GM12878 (cell line): ENCODE results near the gene MTHFR. TPM values are rescaled to one million over a fixed set of nuclear protein-coding genes. Genes with fewer than 3 reads are reported as not detected.

Experiments
- ATAC-seq: fragments of 200-7000 bp; cut with Tn5 transposase; 3 replicates; pipeline ENCODE4 v1.9.1; 2020; ENCODE audit warnings: mild to moderate bottlenecking, moderate library complexity
- BruUV-seq: library from RNA; stranded (reverse); fragments of 400-500 nt; replicated peaks from 2 replicates; lab custom pipeline; 2021; lab: Mats Ljungman, UMichigan
- CTCF ChIA-PET: fragments of 300-600 bp; sonication (Branson Sonifier 250); formaldehyde crosslinking; extraction: SDS; loops from one replicate; lab custom pipeline; 2021; ENCODE audit warnings: inconsistent platforms; lab: Yijun Ruan, JAX
- POLR2A ChIA-PET: fragments of 350-600 bp; formaldehyde crosslinking; extraction: SDS; loops from one replicate; lab custom pipeline; 2021; ENCODE audit warnings: inconsistent platforms; lab: Charles Lee
- RAD21 ChIA-PET: fragments of 300-600 bp; sonication (Branson Sonifier 250); formaldehyde crosslinking; loops from one replicate; lab custom pipeline; 2023; ENCODE audit warnings: antibody characterized with exemption; ENCODE audit not compliant: unreplicated experiment; lab: Charles Lee
- SMC1A ChIA-PET: fragments of 300-600 bp; sonication (Branson Sonifier 250); formaldehyde crosslinking; loops from one replicate; lab custom pipeline; 2023; ENCODE audit not compliant: unreplicated experiment, uncharacterized antibody; lab: Charles Lee
- DNase-seq: peaks from one replicate; pipeline ENCODE4 v3.0.0-alpha.2; 2011; ENCODE audit warnings: low read depth, low spot score
- FAIRE-seq: peaks from 3 replicates; lab custom pipeline; 2011; peaks lifted over from hg19 to GRCh38; lab: Jason Lieb, UNC
- H2AFZ ChIP-seq: 2 replicates; pipeline ENCODE4 v1.6.0; 2011; ENCODE audit warnings: low read depth, low read length, control low read depth; ENCODE audit not compliant: control insufficient read depth
- H3K27ac ChIP-seq: 2 replicates; pipeline ENCODE4 v1.5.1; 2011; ENCODE audit warnings: control low read depth; ENCODE audit not compliant: control insufficient read depth, insufficient read depth
- H3K27me3 ChIP-seq, 2 experiments: replicated peaks in 1 of 2; 2 replicates each; pipeline versions ENCODE4 v1.6.0 to v1.6.1; 2011; ENCODE audit warnings: low read length in 1 of 2; ENCODE audit not compliant: control insufficient read depth in 2 of 2, insufficient read depth in 2 of 2
- H3K36me3 ChIP-seq, 2 experiments: 2 replicates each; pipeline ENCODE4 v1.5.1; 2011; ENCODE audit warnings: low read length in 1 of 2; ENCODE audit not compliant: control insufficient read depth in 2 of 2, insufficient read depth in 2 of 2
- H3K4me1 ChIP-seq: 2 replicates; pipeline ENCODE4 v1.6.1; 2011; ENCODE audit warnings: mild to moderate bottlenecking, low read length, moderate library complexity, mixed read lengths; ENCODE audit not compliant: control insufficient read depth, insufficient read depth
- H3K4me2 ChIP-seq: 2 replicates; pipeline ENCODE4 v1.6.0; 2011; ENCODE audit warnings: control low read depth; ENCODE audit not compliant: control insufficient read depth, insufficient read depth
- H3K4me3 ChIP-seq: fragments of 200-600 bp; sonication (generic); 2 replicates; pipeline ENCODE4 v1.5.1; 2016
- H3K79me2 ChIP-seq: 2 replicates; pipeline ENCODE4 v1.6.0; 2011; ENCODE audit warnings: low read length; ENCODE audit not compliant: control insufficient read depth, insufficient read depth
- H3K9ac ChIP-seq: 2 replicates; pipeline ENCODE4 v1.8.0; 2011; ENCODE audit warnings: low read length, control low read depth, mixed read lengths; ENCODE audit not compliant: control insufficient read depth, insufficient read depth
- H3K9me3 ChIP-seq: replicated peaks from 3 replicates; pipeline ENCODE4 v1.5.1; 2011; ENCODE audit warnings: mild to moderate bottlenecking, low read length; ENCODE audit not compliant: control insufficient read depth, insufficient read depth
- H4K20me1 ChIP-seq: 2 replicates; pipeline ENCODE4 v1.6.0; 2011; ENCODE audit not compliant: control insufficient read depth, insufficient read depth
- CHD2 ChIP-seq: IDR thresholded peaks from 2 replicates; pipeline ENCODE4 v1.6.1; 2011; ENCODE audit warnings: low read depth, low read length, improper control_type of control experiment, borderline replicate concordance
- DPF2 ChIP-seq: fragments of 450-650 bp; IDR thresholded peaks from 2 replicates; pipeline ENCODE4 v1.6.1; 2017; ENCODE audit warnings: mild to moderate bottlenecking
- E2F4 ChIP-seq: IDR thresholded peaks from 2 replicates; pipeline ENCODE4 v1.6.1; 2012; ENCODE audit warnings: low read depth, low read length, improper control_type of control experiment
- EGR1 ChIP-seq, 2 experiments: IDR thresholded peaks; 1 replicate in 1 of 2; 2 replicates in 1 of 2; pipeline ENCODE4 v1.6.1; 2011 to 2012; ENCODE audit warnings: low read depth in 2 of 2, low read length in 2 of 2, borderline replicate concordance in 1 of 2, mild to moderate bottlenecking in 1 of 2, moderate library complexity in 1 of 2
- GABPA ChIP-seq: IDR thresholded peaks from 2 replicates; pipeline ENCODE4 v1.6.1; 2014; ENCODE audit warnings: antibody characterized with exemption, low read depth, mild to moderate bottlenecking, inconsistent platforms
- HDAC2 ChIP-seq: fragments of 200-600 bp; sonication (generic); IDR thresholded peaks from 2 replicates; pipeline ENCODE4 v1.6.1; 2017
- IRF4 ChIP-seq: IDR thresholded peaks from 2 replicates; pipeline ENCODE4 v1.6.1; 2011; ENCODE audit warnings: low read depth, low read length
- MAX ChIP-seq: IDR thresholded peaks from 2 replicates; pipeline ENCODE4 v1.6.1; 2012; ENCODE audit warnings: low read depth, low read length, improper control_type of control experiment
- MEF2B ChIP-seq: fragments of 450-650 bp; IDR thresholded peaks from 2 replicates; pipeline ENCODE4 v1.6.1; 2018; ENCODE audit warnings: mild to moderate bottlenecking, moderate library complexity; ENCODE audit not compliant: partially characterized antibody, poor library complexity, severe bottlenecking
- NFYB ChIP-seq: IDR thresholded peaks from 2 replicates; pipeline ENCODE4 v1.6.1; 2011; ENCODE audit warnings: low read depth, mild to moderate bottlenecking, low read length, improper control_type of control experiment, moderate library complexity; ENCODE audit not compliant: insufficient read depth
- RAD51 ChIP-seq: fragments of 450-650 bp; IDR thresholded peaks from 2 replicates; pipeline ENCODE4 v1.6.1; 2016; ENCODE audit warnings: moderate library complexity, mild to moderate bottlenecking, inconsistent platforms
- SMAD5 ChIP-seq: IDR thresholded peaks from 2 replicates; pipeline ENCODE4 v1.6.1; 2016; ENCODE audit warnings: antibody characterized with exemption, low read depth
- SMARCA5 ChIP-seq: fragments of 450-650 bp; IDR thresholded peaks from 2 replicates; pipeline ENCODE4 v1.6.1; 2017; ENCODE audit warnings: mild to moderate bottlenecking
- STAT1 ChIP-seq: fragments of 450-650 bp; conservative IDR thresholded peaks from 2 replicates; pipeline ENCODE4 v1.6.1; 2014; ENCODE audit warnings: antibody characterized with exemption, mild to moderate bottlenecking
- WRNIP1 ChIP-seq: IDR thresholded peaks from 2 replicates; pipeline ENCODE4 v1.6.1; 2011; ENCODE audit warnings: low read depth, low read length, improper control_type of control experiment, borderline replicate concordance
- WGBS: methylation state at CpG from one replicate; pipeline ENCODE4 v1.1.6; 2016; ENCODE audit warnings: low lambda C conversion rate; ENCODE audit not compliant: insufficient replicate concordance, insufficient coverage; ENCODE audit errors: missing lambda C conversion rate; 5-methylcytosine and 5-hydroxymethylcytosine counted together
- in situ Hi-C: fragments of 300-500 bp; cut with MboI; formaldehyde crosslinking; loops from 9 replicates; pipeline ENCODE4 v1.14.3; 2018; ENCODE audit warnings: mixed read lengths
- intact Hi-C: fragments of 100-400 bp; cut with micrococcal nuclease; formaldehyde crosslinking; loops from one replicate; pipeline ENCODE4 v1.14.2; 2022; ENCODE audit not compliant: unreplicated experiment
- polyA plus RNA-seq, 11 experiments: library from polyadenylated mRNA; depleted of rRNA in 4 of 11; unstranded in 6 of 11; stranded (reverse) in 5 of 11; fragments of >200 nt; fragmentation: Nextera tagmentation in 4 of 11; fragmentation: Illumina TruSeq in 1 of 11; extraction: Ambion mirVana in 4 of 11; extraction: Trizol in 1 of 11; gene quantifications; 1 replicate in 1 of 11; 2 replicates in 10 of 11; pipeline versions ENCODE4 v1.2.1 to v1.2.3, GENCODE V29; 2011 to 2016; ENCODE audit warnings: inconsistent platforms in 2 of 11, missing spikeins in 2 of 11, low read depth in 1 of 11
- total RNA-seq, 4 experiments: library from RNA; depleted of rRNA in 3 of 4; stranded (reverse); fragments of >200 nt in 3 of 4; fragmentation: Illumina TruSeq in 1 of 4; extraction: Trizol in 1 of 4; gene quantifications; 2 replicates each; pipeline versions ENCODE4 v1.2.1 to v1.2.3, GENCODE V29; 2013 to 2021
- TF ChIP-seq, protein P1 (sequence below): fragments of 450-650 bp; IDR thresholded peaks from 2 replicates; pipeline ENCODE4 v1.6.1; 2017; ENCODE audit warnings: antibody characterized with exemption, mild to moderate bottlenecking, moderate library complexity

MTHFR gene
- total and polyA plus RNA-seq, 10 of the 15 experiments (the other 5 are each of a cell fraction or from before 2014, with no cell fraction given) = 1.0 to 16.8 (median 9.4) TPM

GRCh38 chr1:11799896-11800295 is 5.9 kb downstream of the MTHFR start:
- H3K36me3 ChIP-seq = peaks cover 0 to 5% of the 10 kb centered on the region in 2 experiments; a peak in 3 of 4 replicates
- TF ChIP-seq HDAC2 = no peak
- TF ChIP-seq, protein P1, sequence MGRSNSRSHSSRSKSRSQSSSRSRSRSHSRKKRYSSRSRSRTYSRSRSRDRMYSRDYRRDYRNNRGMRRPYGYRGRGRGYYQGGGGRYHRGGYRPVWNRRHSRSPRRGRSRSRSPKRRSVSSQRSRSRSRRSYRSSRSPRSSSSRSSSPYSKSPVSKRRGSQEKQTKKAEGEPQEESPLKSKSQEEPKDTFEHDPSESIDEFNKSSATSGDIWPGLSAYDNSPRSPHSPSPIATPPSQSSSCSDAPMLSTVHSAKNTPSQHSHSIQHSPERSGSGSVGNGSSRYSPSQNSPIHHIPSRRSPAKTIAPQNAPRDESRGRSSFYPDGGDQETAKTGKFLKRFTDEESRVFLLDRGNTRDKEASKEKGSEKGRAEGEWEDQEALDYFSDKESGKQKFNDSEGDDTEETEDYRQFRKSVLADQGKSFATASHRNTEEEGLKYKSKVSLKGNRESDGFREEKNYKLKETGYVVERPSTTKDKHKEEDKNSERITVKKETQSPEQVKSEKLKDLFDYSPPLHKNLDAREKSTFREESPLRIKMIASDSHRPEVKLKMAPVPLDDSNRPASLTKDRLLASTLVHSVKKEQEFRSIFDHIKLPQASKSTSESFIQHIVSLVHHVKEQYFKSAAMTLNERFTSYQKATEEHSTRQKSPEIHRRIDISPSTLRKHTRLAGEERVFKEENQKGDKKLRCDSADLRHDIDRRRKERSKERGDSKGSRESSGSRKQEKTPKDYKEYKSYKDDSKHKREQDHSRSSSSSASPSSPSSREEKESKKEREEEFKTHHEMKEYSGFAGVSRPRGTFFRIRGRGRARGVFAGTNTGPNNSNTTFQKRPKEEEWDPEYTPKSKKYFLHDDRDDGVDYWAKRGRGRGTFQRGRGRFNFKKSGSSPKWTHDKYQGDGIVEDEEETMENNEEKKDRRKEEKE = no peak
- H3K79me2 ChIP-seq = peaks cover 7% of the 10 kb centered on the region
- in situ Hi-C loops = no loop called here
- no peak overlapping the region for H2AFZ ChIP-seq
- FAIRE-seq (no peak), DNase-seq (no peak), ATAC-seq (no peak)
- H3K27me3 ChIP-seq = no peaks in the 10 kb centered on the region
- POLR2A ChIA-PET = no interaction called here
- no peak overlapping the region for H3K4me2 ChIP-seq
- no peak overlapping the region for H3K9ac ChIP-seq
- RAD21 ChIA-PET = no interaction called here
- intact Hi-C loops = no loop called here
- peaks cover 8% of the 10 kb centered on the region for H3K4me1 ChIP-seq
- H4K20me1 ChIP-seq = no peaks in the 10 kb centered on the region
- CTCF ChIA-PET = no interaction called here
- SMC1A ChIA-PET = no interaction called here
- H3K9me3 ChIP-seq = no peaks in the 10 kb centered on the region
- H3K4me3 ChIP-seq = no peak overlapping the region
- WGBS = 90% methylated on average over 9 of the region's 9 CpGs
- no peak overlapping the region for H3K27ac ChIP-seq
- no TSS peak for BruUV-seq

DNA sequence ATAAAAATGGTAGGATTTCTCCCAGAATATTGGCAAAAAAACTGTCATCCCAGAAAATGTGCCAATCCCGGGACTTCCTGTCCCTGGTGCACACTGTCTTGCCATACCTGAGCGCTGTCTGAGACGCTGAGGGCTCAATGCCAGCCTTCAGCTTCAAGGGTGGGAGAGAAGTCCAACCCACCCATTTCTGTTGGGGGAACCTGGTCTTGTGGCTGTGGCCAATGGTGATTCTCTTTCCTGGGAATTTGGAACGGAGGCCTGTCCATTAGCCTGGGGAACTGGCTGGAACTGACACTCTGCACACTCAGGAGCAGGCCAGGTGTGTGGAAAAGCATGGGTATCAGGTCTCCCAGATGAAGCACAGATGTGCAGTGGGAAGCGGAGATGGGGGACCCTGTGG is 6.7 kb downstream of the MTHFR start:
- H3K9me3 ChIP-seq = no peaks in the 10 kb centered on the region
- FAIRE-seq (no peak), ATAC-seq (no peak), DNase-seq (no peak)
- ChIA-PET POLR2A (no interaction called here), CTCF (interaction anchor here (3.5 kb wide), 1 partner anchor 12 kb away, joined by 24 read pairs; no protein-coding TSS in a partner anchor), SMC1A (no interaction called here), RAD21 (no interaction called here)
- 88% methylated on average over 5 of the region's 5 CpGs for WGBS
- H3K4me2 ChIP-seq = no peak overlapping the region
- no peaks in the 10 kb centered on the region for H3K27me3 ChIP-seq
- BruUV-seq = no TSS peak
- in situ Hi-C loops = no loop called here
- intact Hi-C loops = no loop called here
- peaks cover 8% of the 10 kb centered on the region for H3K4me1 ChIP-seq
- no peak overlapping the region for H3K9ac ChIP-seq
- peaks cover 0 to 5% of the 10 kb centered on the region in 2 experiments; a peak in 3 of 4 replicates for H3K36me3 ChIP-seq
- H4K20me1 ChIP-seq = no peaks in the 10 kb centered on the region
- no peak overlapping the region for H2AFZ ChIP-seq
- no peak overlapping the region for H3K27ac ChIP-seq
- no peak overlapping the region for H3K4me3 ChIP-seq
- peaks cover 2% of the 10 kb centered on the region for H3K79me2 ChIP-seq
- TF ChIP-seq IRF4 (no peak), E2F4 (no peak), DPF2 (no peak), SMARCA5 (no peak), EGR1 (IDR thresholded peaks at IDR 0.05; ENCODE audit: borderline replicate concordance in 1 of 2, low read depth in 2 of 2, low read length in 2 of 2) (no peak), GABPA (no peak), MEF2B (no peak), STAT1 (no peak), SMAD5 (no peak), WRNIP1 (no peak), CHD2 (no peak), MAX (no peak), NFYB (no peak), RAD51 (no peak)
